Upper lobe of left lung (tissue), 4 donors: ENCODE measurements around the gene AXIN1.

Experiments used
- CTCF ChIP-seq, 6 experiments: fragments of 450-650 bp in 4 of 6; fragments of 200-600 bp in 2 of 6; sonication (generic) in 2 of 6; IDR thresholded peaks; one replicate each; pipeline ENCODE4 v1.5.1; 2016 to 2019; ENCODE audit warnings: antibody characterized with exemption in 6 of 6
- EP300 ChIP-seq, 4 donors: sonication (generic); formaldehyde crosslinking; IDR thresholded peaks; one replicate each; pipeline ENCODE4 v1.5.1; 2017; ENCODE audit warnings: antibody characterized with exemption in 4 of 4, control low read depth in 2 of 4
- POLR2A ChIP-seq, 4 donors: fragments of 450-650 bp; IDR thresholded peaks; one replicate each; pipeline ENCODE4 v1.5.1; 2016 to 2017; ENCODE audit warnings: antibody characterized with exemption in 4 of 4, mild to moderate bottlenecking in 2 of 4
- POLR2AphosphoS5 ChIP-seq, 2 donors: sonication (generic); formaldehyde crosslinking; IDR thresholded peaks; one replicate each; pipeline ENCODE4 v1.5.1; 2017; ENCODE audit warnings: antibody characterized with exemption in 2 of 2

DNA sequence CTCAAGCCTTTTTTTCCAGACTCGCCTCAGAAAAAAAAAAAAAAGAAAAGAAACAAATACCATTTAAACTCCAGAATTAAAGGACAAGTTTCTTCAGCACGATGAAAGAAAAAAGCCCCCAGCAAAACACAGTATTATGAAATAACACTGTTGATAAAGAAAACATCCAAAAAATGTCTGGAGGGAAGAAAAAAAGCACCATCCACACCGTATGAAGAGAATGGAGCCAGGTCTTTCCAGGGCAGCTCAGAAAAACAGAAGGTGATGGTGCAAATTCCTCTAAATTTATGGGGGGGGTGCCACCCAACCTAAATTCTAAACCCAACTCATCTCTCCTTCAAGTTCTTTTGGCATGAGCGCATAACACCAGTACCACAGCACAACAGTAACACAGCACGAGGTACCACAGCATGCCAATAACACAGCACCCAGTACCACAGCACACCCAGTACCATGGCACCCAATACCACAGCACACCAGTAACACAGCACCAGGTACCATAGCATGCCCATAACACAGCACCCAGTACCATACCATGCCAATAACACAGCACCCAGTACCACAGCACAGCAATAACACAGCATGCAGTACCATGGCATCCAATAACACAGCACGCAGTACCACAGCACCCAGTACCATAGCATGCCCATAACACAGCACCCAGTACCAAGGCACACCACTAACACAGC is 19.0 kb downstream of the AXIN1 start:
- TF ChIP-seq POLR2A (IDR thresholded peaks at IDR 0.05) (no peak), CTCF (IDR thresholded peaks at IDR 0.05) (no peak), POLR2AphosphoS5 (IDR thresholded peaks at IDR 0.05) (no peak), EP300 (IDR thresholded peaks at IDR 0.05) (no peak)
